GM19035 (cell line): Measurements from ENCODE around the gene ADAMTS19.
"Not testable (repeated sequence)": the region's sequence is repeated elsewhere in the genome, so short reads cannot be mapped to it uniquely, and the experiment has no call there.

Experiments
- ATAC-seq: cut with Tn5 transposase; IDR thresholded peaks from one replicate; pipeline ENCODE4 v1.9.1; 2021; ENCODE audit not compliant: unreplicated experiment

The ADAMTS19 gene

GRCh38 chr5:129572060-129572459, 112.0 kb downstream of the ADAMTS19 start:
- ATAC-seq: no peak

GRCh38 chr5:129584496-129584895, 124.4 kb downstream of the ADAMTS19 start:
- not testable (repeated sequence) for ATAC-seq

- ATAC-seq: no peak
These were observed 131.5 kb downstream of the ADAMTS19 start for GRCh38 chr5:129591508-129592160.

- no peak for ATAC-seq
These were observed 133.4 kb downstream of the ADAMTS19 start for GRCh38 chr5:129593525-129593924.

GRCh38 chr5:129601576-129601975, 141.5 kb downstream of the ADAMTS19 start:
- ATAC-seq: no peak

GRCh38 chr5:129608350-129608749, 148.3 kb downstream of the ADAMTS19 start:
- no peak for ATAC-seq

- ATAC-seq: no peak
These were observed 149.6 kb downstream of the ADAMTS19 start for GRCh38 chr5:129609710-129610109.

- no peak for ATAC-seq
These were observed 156.4 kb downstream of the ADAMTS19 start for GRCh38 chr5:129616517-129616916.

- no peak for ATAC-seq
These were observed 157.1 kb downstream of the ADAMTS19 start for GRCh38 chr5:129617206-129617605.

- ATAC-seq: no peak
These were observed 159.7 kb downstream of the ADAMTS19 start for GRCh38 chr5:129619782-129620181.

- no peak for ATAC-seq
These were observed 162.4 kb downstream of the ADAMTS19 start for GRCh38 chr5:129622531-129622930.

- no peak for ATAC-seq
These were observed 169.5 kb downstream of the ADAMTS19 start for GRCh38 chr5:129629575-129629974.

- no peak for ATAC-seq
These were observed 170.0 kb downstream of the ADAMTS19 start for GRCh38 chr5:129630101-129630500.

- ATAC-seq: no peak
These were observed 171.9 kb downstream of the ADAMTS19 start for GRCh38 chr5:129631961-129632360.

GRCh38 chr5:129637501-129637900, 177.4 kb downstream of the ADAMTS19 start:
- ATAC-seq: not testable (repeated sequence)

- no peak for ATAC-seq
These were observed 179.2 kb downstream of the ADAMTS19 start for GRCh38 chr5:129639331-129639730.

GRCh38 chr5:129652349-129653056, 192.4 kb downstream of the ADAMTS19 start:
- no peak for ATAC-seq

- ATAC-seq: no peak
These were observed 192.9 kb downstream of the ADAMTS19 start for GRCh38 chr5:129653057-129653375.

GRCh38 chr5:129653442-129653841, 193.3 kb downstream of the ADAMTS19 start:
- no peak for ATAC-seq

- no peak for ATAC-seq
These were observed 196.9 kb downstream of the ADAMTS19 start for GRCh38 chr5:129656952-129657351.

- ATAC-seq: no peak
These were observed 198.7 kb downstream of the ADAMTS19 start for GRCh38 chr5:129658801-129659200.

GRCh38 chr5:129661366-129662035, 201.4 kb downstream of the ADAMTS19 start:
- ATAC-seq: no peak
